CD4-positive, alpha-beta T cell treated with Interleukin-17A for 1 hour (primary cell): ENCODE measurements around the gene ARHGAP23.
"Not testable (repeated sequence)": the region's sequence is repeated elsewhere in the genome, so short reads cannot be mapped to it uniquely, and the experiment has no call there.

Experiments
- DNase-seq: peaks from one replicate; pipeline ENCODE4 v3.0.0-alpha.2; 2020

The ARHGAP23 gene

DNA sequence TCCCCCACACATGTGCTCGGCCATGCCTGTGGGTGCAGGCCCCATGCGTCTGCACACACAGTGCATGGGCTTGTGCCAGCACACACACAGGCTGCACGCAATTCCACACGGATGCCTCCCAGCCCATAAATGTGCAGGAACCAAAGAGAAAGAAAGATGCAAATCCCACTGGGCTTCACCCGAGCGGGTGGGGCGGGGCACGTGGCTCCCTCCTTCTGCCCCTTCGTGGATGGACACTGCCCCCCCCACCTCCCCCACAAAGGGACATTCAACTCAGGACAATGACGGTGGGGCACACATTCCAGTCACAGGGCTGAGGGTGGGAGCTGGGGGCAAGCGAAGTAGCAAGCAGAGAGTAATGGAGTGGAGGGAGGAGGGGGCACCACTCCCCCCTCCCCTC, 102.6 kb downstream of the ARHGAP23 start:
- DNase-seq, result not testable (repeated sequence)

GRCh38 chr17:38531761-38532160, 103.5 kb downstream of the ARHGAP23 start:
- DNase-seq, result not testable (repeated sequence)

DNA sequence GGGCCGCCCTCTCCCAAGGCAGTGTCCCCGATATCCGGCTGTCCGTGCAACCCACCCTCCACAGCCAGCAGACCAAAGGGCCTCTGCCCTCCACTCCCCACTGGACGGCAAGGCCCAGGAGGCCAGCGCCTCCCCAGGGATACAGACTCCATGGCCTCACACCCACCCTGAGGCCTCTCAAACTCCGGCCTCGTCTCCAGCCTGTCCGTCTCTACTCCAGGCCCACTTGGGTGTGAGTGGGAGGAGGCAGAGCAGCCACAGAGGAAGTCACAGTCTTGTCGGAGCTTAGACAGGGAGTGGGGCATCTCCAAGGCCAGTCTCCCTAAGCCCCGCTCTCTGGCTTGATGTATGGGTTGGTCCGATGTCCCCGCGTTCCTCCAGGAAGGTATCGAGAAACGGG, 104.2 kb downstream of the ARHGAP23 start:
- no peak for DNase-seq

GRCh38 chr17:38533241-38533640, 105.0 kb downstream of the ARHGAP23 start:
- DNase-seq, result no peak

GRCh38 chr17:38533866-38534497, 105.7 kb downstream of the ARHGAP23 start:
- DNase-seq, result no peak

GRCh38 chr17:38534498-38534885, 106.2 kb downstream of the ARHGAP23 start:
- no peak for DNase-seq

- DNase-seq, result no peak
These were observed 107.6 kb downstream of the ARHGAP23 start for GRCh38 chr17:38535886-38536285.

DNA sequence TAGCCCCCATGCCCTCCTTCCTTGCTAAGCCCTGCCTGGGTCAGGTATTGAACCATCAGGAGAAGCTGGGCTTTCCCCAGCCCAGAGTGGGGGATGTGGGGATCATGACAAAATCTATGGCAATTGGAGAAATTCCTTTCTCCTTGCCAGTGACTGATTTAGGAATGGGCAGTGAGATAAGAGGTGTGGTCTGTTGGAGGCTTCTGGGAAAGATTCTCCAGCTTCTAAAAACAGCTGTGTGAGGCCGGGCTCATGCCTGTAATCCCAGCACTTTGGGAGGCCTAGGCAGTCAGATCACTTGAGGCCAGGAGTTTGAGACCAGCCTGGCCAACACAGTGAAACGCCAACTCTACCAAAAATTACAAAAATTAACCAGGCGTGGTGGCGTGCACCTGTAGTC, 108.4 kb downstream of the ARHGAP23 start:
- no peak for DNase-seq

GRCh38 chr17:38538906-38539305, 110.6 kb downstream of the ARHGAP23 start:
- no peak for DNase-seq

DNA sequence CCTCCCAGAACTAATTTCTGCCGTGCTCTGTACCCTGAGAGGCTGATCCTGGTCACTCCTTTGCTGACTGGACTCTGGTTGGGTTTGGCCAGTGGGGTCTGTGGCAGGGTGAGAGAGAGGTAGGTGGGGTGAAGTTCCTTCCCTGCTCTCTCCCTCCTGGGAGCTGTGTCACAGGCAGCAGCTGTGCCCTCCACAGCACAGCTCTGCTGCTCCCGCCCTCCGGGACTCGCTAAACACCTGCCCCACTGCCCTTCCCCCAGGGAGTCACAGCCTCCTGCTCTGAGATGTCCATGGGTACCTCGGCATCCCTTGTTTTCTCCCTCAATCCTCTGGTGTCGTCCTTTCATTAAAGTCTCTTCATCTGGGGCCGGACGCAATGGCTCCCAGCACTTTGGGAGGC, 111.1 kb downstream of the ARHGAP23 start:
- no peak for DNase-seq

- no peak for DNase-seq
These were observed 112.3 kb downstream of the ARHGAP23 start for GRCh38 chr17:38540514-38541045.

GRCh38 chr17:38541281-38541680, 113.0 kb downstream of the ARHGAP23 start:
- no peak for DNase-seq

DNA sequence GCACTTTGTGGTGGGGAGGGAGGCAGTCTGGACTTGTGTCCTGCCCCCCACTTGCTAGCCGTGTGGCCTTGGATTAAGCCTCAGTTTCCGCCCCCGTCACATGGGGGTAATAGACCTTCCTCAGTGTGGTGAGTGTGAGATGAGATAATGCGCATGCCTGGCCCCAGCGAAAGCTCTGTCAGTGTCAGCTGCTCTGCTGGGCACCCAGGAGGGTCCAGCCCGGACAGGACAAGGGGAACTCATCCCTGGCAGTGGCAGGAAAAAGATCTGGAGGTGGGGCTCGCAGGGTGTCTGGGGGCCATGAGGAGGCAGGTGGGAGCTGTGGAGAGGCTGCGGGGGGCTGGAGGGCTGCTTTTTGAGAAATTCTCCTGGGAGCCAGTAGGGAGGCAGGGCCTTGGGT, 114.0 kb downstream of the ARHGAP23 start:
- no peak for DNase-seq

GRCh38 chr17:38543403-38544174, 115.3 kb downstream of the ARHGAP23 start:
- no peak for DNase-seq

DNA sequence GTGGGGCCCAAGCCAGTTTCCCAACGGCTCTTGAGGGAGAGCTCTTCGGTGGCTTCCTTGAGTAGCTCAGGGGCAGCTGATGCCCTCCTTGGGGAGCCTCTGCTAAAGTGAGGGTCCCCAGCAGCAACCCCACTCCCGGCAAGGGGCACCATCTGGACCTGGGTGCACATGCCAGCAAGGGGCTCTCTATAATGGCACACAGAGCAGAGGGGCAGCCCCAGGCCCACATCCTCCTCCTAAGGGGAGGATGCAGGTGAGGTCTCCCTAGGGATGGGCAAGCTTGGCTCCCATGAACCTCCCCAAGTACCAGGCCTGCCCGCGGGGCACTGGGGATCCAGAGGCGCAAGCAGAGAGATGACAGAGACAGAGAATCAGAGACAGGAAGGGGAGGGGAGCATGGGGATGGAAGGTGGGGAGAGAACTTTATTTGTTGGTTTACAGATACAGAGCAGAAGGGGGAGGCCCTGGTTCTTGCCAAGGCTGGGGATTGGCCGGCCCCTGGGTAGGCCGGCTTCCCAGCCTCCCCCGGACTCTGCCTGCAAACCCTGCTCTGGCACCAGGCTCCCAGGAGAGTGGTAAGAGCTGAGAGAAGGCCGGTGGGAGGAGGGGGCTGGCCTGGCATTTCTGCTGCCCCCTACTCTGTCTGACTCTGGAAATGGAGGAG, 116.0 kb downstream of the ARHGAP23 start:
- no peak for DNase-seq

GRCh38 chr17:38544839-38545209, 116.6 kb downstream of the ARHGAP23 start:
- DNase-seq, result no peak

DNA sequence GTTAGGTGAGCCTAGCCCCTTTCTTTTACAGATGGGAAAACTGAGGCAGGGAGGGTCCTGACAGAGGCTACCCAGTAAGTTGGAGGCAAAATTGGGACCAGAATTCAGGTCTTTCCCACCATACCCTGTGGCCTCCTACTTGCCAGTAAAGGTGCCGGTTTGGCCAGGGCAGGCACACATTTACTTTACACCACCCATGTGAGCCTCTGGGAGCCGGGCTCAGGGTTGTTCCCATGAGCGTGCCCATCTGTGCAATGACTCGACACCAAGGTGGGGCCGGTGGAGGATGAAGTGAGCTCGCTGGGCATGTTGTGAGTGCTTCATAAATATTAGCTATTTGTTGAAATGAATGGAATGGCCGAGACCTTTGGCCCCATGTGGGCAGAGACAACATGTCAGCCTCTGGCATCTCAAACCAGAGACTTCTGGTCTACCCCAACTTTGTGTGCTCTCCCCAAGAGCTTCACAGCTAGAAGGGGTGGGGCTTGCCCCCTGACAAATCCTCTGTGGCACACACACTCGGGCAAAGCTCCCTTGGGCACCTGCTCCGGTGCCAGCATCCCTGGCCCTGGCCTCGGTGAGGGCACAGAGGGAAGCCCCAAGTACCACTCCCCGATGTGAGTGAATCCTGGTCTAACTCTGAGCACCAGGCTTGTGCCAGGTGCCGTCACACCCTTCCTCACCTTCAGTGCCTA, 117.4 kb downstream of the ARHGAP23 start:
- DNase-seq, result no peak

GRCh38 chr17:38546396-38546795, 118.1 kb downstream of the ARHGAP23 start:
- DNase-seq, result no peak

- DNase-seq, result no peak
These were observed 119.2 kb downstream of the ARHGAP23 start for GRCh38 chr17:38547444-38547843.

DNA sequence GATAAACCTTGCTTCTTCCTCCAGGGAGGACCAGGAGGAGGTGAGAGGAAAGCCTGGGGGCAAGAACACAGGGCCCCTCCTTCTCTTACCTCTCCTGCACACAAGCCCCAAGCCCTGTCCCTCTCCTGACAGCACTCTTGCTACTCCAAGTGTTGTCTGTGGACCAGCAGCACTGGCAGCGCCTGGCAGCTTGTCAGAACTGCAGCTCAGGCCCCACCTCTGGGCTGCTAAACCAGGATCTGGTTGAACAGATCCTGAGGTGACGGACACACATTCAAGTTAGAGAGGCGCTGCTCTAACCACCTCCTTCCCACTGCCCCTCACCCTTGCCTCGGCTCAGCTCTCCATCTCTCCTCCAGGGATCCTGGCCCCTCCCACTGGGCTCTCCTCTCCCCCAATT, 121.0 kb downstream of the ARHGAP23 start:
- no peak for DNase-seq

GRCh38 chr17:38550661-38551060, 122.4 kb downstream of the ARHGAP23 start:
- no peak for DNase-seq

GRCh38 chr17:38551121-38551520, 122.9 kb downstream of the ARHGAP23 start:
- no peak for DNase-seq

DNA sequence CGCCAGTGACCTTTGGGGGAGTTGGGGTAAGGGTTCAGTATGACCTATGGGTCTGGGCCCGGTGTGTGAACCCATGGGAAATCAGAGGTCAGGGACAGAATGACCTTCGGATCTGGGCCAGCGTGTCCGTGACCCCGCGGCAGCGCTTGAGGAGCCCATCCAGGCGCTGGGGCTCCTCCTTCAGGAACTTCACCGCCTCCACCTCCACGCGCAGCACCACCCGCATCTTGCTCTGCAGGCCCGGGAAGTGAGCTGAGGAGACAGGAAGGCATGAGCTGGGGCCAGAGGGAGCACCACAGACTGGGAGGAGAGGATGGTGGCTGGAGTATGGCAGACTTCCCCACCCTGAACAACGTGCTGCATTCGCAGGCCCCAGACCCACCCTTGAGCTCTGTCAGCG, 124.1 kb downstream of the ARHGAP23 start:
- no peak for DNase-seq
